ENCODE measurements around the gene COPE. TPM values are rescaled to one million over a fixed set of nuclear protein-coding genes. Genes with fewer than 3 reads are reported as not detected.

Gene COPE
- total and polyA plus RNA-seq, 2 of the 8 experiments (the other 6 are each of a cell fraction or from before 2014, with no cell fraction given): 178 to 356 TPM

DNA sequence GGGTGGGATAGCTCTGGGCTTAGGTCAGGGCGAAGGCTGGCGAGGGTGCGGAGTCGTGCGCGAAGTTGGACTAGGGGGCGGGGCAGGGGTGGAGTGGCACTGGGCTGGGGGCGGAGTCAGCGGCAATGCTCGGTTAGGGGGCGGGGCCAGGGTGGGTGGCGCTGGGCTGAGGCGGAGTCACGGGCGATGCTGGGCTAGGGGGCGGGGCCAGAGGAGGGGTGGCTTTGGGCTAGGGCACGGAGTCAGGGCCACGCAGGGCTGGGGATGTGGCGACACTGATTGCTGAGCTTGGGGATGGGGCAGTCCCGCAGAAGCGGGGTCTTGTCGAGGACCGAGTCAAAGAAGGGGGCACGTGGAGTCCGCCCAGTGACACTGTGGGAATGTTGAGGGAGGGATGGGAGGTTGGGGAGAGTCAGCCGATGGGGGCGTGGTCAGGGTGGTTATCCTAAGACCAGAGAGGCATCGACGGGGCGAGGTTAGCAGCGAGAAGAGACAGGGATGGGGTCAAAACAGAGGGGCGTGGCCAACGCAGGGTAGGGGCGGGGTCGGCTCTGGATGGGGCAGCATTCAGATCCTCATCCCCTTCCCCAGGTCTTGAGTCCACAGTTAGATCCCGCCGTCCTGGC, 13.1 kb upstream of the COPE start:
- Histone ChIP-seq H3K27ac (ENCODE audit: low read depth, low read length) (no peak overlapping the region), H2BK120ac (replicated peaks; ENCODE audit: low read depth, low read length) (no peak overlapping the region), H2BK15ac (ENCODE audit: low read length) (no peak overlapping the region), H3K9ac (replicated peaks in 1 of 4; ENCODE audit: extremely low read depth in 1 of 4, low read depth in 3 of 4, low read length in 3 of 4) (no peak overlapping the region; a peak in 1 of 7 replicates), H3K27me3 (replicated peaks in 1 of 4; ENCODE audit: control insufficient read depth in 3 of 4, extremely low read depth in 1 of 4, insufficient read depth in 3 of 4, low read length in 3 of 4) (no peaks in the 10 kb centered on the region), H3K4me1 (replicated peaks in 1 of 4; ENCODE audit: control insufficient read depth in 3 of 4, insufficient read depth in 4 of 4, low read length in 3 of 4) (peaks cover 0 to 10% (median 5%) of the 10 kb centered on the region in 4 experiments; a peak in 6 of 7 replicates), H3K79me1 (ENCODE audit: low read depth, low read length) (no peaks in the 10 kb centered on the region), H2BK20ac (ENCODE audit: low read length) (no peak overlapping the region), H3K79me2 (ENCODE audit: control insufficient read depth in 1 of 2, insufficient read depth in 2 of 2, low read length in 2 of 2) (no peaks in the 10 kb centered on the region), H2AK5ac (ENCODE audit: low read depth, low read length) (no peak overlapping the region), H3K56ac (replicated peaks; ENCODE audit: insufficient read length, low read depth, low read length) (no peak overlapping the region), H4K8ac (ENCODE audit: extremely low read depth, insufficient read depth, low read length) (no peak overlapping the region), H2BK5ac (ENCODE audit: low read depth, low read length) (no peak overlapping the region), H4K20me1 (replicated peaks in 1 of 2; ENCODE audit: control insufficient read depth in 1 of 2, insufficient read depth in 2 of 2, low read length in 2 of 2) (peaks cover 10 to 29% of the 10 kb centered on the region in 2 experiments), H2BK12ac (ENCODE audit: low read depth, low read length) (no peak overlapping the region), H4K5ac (ENCODE audit: insufficient read length, low read depth, low read length) (no peak overlapping the region), H3K36me3 (ENCODE audit: control insufficient read depth in 2 of 4, insufficient read depth in 4 of 4, low read length in 3 of 4) (peaks cover 4 to 31% (median 12%) of the 10 kb centered on the region in 4 experiments; a peak in 6 of 8 replicates), H4K91ac (replicated peaks; ENCODE audit: insufficient read length, low read length) (no peak overlapping the region), H2AFZ (ENCODE audit: low read length) (no peak overlapping the region), H3K4me2 (ENCODE audit: insufficient read depth in 1 of 2, low read depth in 2 of 2, low read length in 2 of 2) (peak overlapping the region; percentile 86 to 98), H3K14ac (ENCODE audit: insufficient read length) (no peak overlapping the region), H3K4me3 (ENCODE audit: extremely low read depth in 1 of 4, insufficient read depth in 2 of 4, low read depth in 3 of 4, low read length in 4 of 4) (peak overlapping the region; percentile 33 to 63 (median 48); a peak in 7 of 8 replicates), H3K18ac (ENCODE audit: extremely low read depth, low read length) (no peak overlapping the region; the same call in 1 of the 2 replicates), H3K23me2 (ENCODE audit: low read depth, low read length) (peaks cover 8% of the 10 kb centered on the region; the same call in 1 of the 2 replicates), H3K9me3 (ENCODE audit: insufficient read depth in 2 of 2, low read depth in 1 of 2, low read length in 1 of 2) (no peaks in the 10 kb centered on the region), H3K23ac (ENCODE audit: insufficient read length) (no peak overlapping the region), H3K4ac (replicated peaks; ENCODE audit: insufficient read length, low read depth, low read length) (no peak overlapping the region)
- ChIA-PET CTCF (ENCODE audit: partially characterized antibody) (no interaction called here), POLR2A (ENCODE audit: partially characterized antibody) (interaction anchor here (0.8 to 8.3 kb wide), 6 partner anchors 7 to 39 kb away, joined by 3 to 94 read pairs (median 6); partner anchors contain the start of genes COPE and DDX49)
- FAIRE-seq (peak; percentile 73), DNase-seq (ENCODE audit: low read depth in 1 of 2, low spot score in 2 of 2) (peak; percentile 95 to 99)
- 1% methylated on average over 17 of the region's 37 CpGs; no CpG with 5 or more reads in 1 of the 2 experiments for WGBS, 2 experiments (ENCODE audit: extremely low coverage in 1 of 2, insufficient coverage in 1 of 2, insufficient read length in 1 of 2, insufficient replicate concordance in 2 of 2, low coverage in 1 of 2, low lambda C conversion rate in 2 of 2, missing lambda C conversion rate in 1 of 2)
- TF ChIP-seq ZNF274 (IDR thresholded peaks at IDR 0.05; ENCODE audit: borderline replicate concordance, extremely low read depth, low read length) (no peak), KDM4A (IDR thresholded peaks at IDR 0.05; ENCODE audit: low read depth, low read length, severe bottlenecking) (no peak), SIRT6 (IDR thresholded peaks at IDR 0.05; ENCODE audit: low read length) (no peak), YY1 (IDR thresholded peaks at IDR 0.05; ENCODE audit: low read depth, low read length) (no peak), SUZ12 (IDR thresholded peaks at IDR 0.05; ENCODE audit: low read length) (no peak), CBX8 (IDR thresholded peaks at IDR 0.05; ENCODE audit: borderline replicate concordance, low read depth, low read length) (no peak), BACH1 (IDR thresholded peaks at IDR 0.05; ENCODE audit: low read length) (no peak), RBBP5 (IDR thresholded peaks at IDR 0.05; ENCODE audit: borderline replicate concordance, low read depth, low read length) (no peak)
- TF ChIP-seq, protein P1, sequence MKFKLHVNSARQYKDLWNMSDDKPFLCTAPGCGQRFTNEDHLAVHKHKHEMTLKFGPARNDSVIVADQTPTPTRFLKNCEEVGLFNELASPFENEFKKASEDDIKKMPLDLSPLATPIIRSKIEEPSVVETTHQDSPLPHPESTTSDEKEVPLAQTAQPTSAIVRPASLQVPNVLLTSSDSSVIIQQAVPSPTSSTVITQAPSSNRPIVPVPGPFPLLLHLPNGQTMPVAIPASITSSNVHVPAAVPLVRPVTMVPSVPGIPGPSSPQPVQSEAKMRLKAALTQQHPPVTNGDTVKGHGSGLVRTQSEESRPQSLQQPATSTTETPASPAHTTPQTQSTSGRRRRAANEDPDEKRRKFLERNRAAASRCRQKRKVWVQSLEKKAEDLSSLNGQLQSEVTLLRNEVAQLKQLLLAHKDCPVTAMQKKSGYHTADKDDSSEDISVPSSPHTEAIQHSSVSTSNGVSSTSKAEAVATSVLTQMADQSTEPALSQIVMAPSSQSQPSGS (IDR thresholded peaks at IDR 0.05; ENCODE audit: low read length): no peak
- TF ChIP-seq, protein P2, sequence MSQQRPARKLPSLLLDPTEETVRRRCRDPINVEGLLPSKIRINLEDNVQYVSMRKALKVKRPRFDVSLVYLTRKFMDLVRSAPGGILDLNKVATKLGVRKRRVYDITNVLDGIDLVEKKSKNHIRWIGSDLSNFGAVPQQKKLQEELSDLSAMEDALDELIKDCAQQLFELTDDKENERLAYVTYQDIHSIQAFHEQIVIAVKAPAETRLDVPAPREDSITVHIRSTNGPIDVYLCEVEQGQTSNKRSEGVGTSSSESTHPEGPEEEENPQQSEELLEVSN (IDR thresholded peaks at IDR 0.05): 0 out of 2 replicates have a peak, but pooled peaks have one; percentile 17
